Thoracic aorta (tissue), 2 donors: ENCODE results near the gene DNM3. TPM values are rescaled to one million over a fixed set of nuclear protein-coding genes. Genes with fewer than 3 reads are reported as not detected.
A peak's percentile ranks its signal among the peaks of the same experiment; 100 is the strongest.

Experiments
- ATAC-seq: fragments of 150-250 bp; one replicate; pipeline ENCODE4 v1.8.0; 2017; ENCODE audit warnings: low read depth; ENCODE audit not compliant: insufficient number of reproducible peaks, low FRiP score
- DNase-seq: peaks from one replicate; pipeline ENCODE4 v3.0.0-alpha.2; 2020; ENCODE audit warnings: low spot score
- H3K27ac ChIP-seq, 2 donors: fragments of 200-600 bp; sonication (generic); 1 replicate in 1 of 2; 2 replicates in 1 of 2; pipeline ENCODE4 v1.5.1; 2016; ENCODE audit warnings: mild to moderate bottlenecking in 2 of 2, moderate library complexity in 2 of 2
- H3K27me3 ChIP-seq: fragments of 200-600 bp; sonication (generic); replicated peaks from 2 replicates; pipeline ENCODE4 v1.6.0; 2016; ENCODE audit warnings: mild to moderate bottlenecking; ENCODE audit not compliant: insufficient read depth
- H3K36me3 ChIP-seq: fragments of 200-600 bp; sonication (generic); one replicate; pipeline ENCODE4 v1.5.1; 2016
- H3K4me1 ChIP-seq, 2 donors: fragments of 200-600 bp; sonication (generic); 1 replicate in 1 of 2; 2 replicates in 1 of 2; pipeline versions ENCODE4 v1.5.1 to v1.6.0; 2016; ENCODE audit warnings: low read depth in 2 of 2, mild to moderate bottlenecking in 1 of 2; ENCODE audit not compliant: control insufficient read depth in 1 of 2
- H3K4me3 ChIP-seq: fragments of 200-600 bp; sonication (generic); 2 replicates; pipeline ENCODE4 v1.5.1; 2016; ENCODE audit warnings: mild to moderate bottlenecking
- H3K9me3 ChIP-seq: fragments of 200-600 bp; sonication (generic); 2 replicates; pipeline ENCODE4 v1.5.1; 2016
- CTCF ChIP-seq: fragments of 200-600 bp; sonication (generic); IDR thresholded peaks from one replicate; pipeline ENCODE4 v1.5.1; 2019; ENCODE audit warnings: antibody characterized with exemption
- total RNA-seq, 2 donors: library from RNA; depleted of rRNA; stranded (reverse); fragments of >200 nt; gene quantifications; one replicate each; pipeline versions ENCODE4 v1.1.0 to v1.2.3, GENCODE V29; 2016

DNM3 gene
- total RNA-seq, 2 donors from 2014 or later, result 5.8 to 7.5 TPM

- no peak for TF ChIP-seq CTCF
These were observed 438.8 kb downstream of the DNM3 start for GRCh38 chr1:172279939-172280636.

GRCh38 chr1:172283766-172284165 lies 442.5 kb downstream of the DNM3 start:
- Histone ChIP-seq H3K36me3 (no peaks in the 10 kb centered on the region), H3K4me1 (peaks cover 7 to 16% of the 10 kb centered on the region in 2 donors), H3K9me3 (no peaks in the 10 kb centered on the region), H3K27ac (no peak overlapping the region), H3K27me3 (no peaks in the 10 kb centered on the region), H3K4me3 (no peak overlapping the region)
- no peak for TF ChIP-seq CTCF
- DNase-seq (no peak), ATAC-seq (no peak)

More at GRCh38 chr1:172279939-172280636, 438.8 kb downstream of the DNM3 start:
- no peak overlapping the region for H3K27ac ChIP-seq
- DNase-seq (no peak), ATAC-seq (no peak)
- no peak overlapping the region for H3K4me3 ChIP-seq
- H3K9me3 ChIP-seq, result no peaks in the 10 kb centered on the region
- H3K27me3 ChIP-seq, result no peaks in the 10 kb centered on the region
- H3K36me3 ChIP-seq, result no peaks in the 10 kb centered on the region
- peaks cover 9 to 18% of the 10 kb centered on the region in 2 donors for H3K4me1 ChIP-seq

- H3K27me3 ChIP-seq, result no peaks in the 10 kb centered on the region
- H3K27ac ChIP-seq, result peak overlapping the region; percentile 36 to 50
- no peak for TF ChIP-seq CTCF
- ATAC-seq, result peak; percentile 29
- peaks cover 7 to 10% of the 10 kb centered on the region in 2 donors for H3K4me1 ChIP-seq
- no peaks in the 10 kb centered on the region for H3K36me3 ChIP-seq
- DNase-seq, result no peak
- no peak overlapping the region for H3K4me3 ChIP-seq
- no peaks in the 10 kb centered on the region for H3K9me3 ChIP-seq
These were observed 445.4 kb downstream of the DNM3 start for GRCh38 chr1:172286629-172287076.

GRCh38 chr1:172287208-172287607 lies 445.9 kb downstream of the DNM3 start:
- Histone ChIP-seq H3K9me3 (no peaks in the 10 kb centered on the region), H3K4me3 (no peak overlapping the region), H3K27ac (peak overlapping the region; percentile 36 to 50), H3K27me3 (no peaks in the 10 kb centered on the region), H3K4me1 (peaks cover 7 to 10% of the 10 kb centered on the region in 2 donors), H3K36me3 (no peaks in the 10 kb centered on the region)
- ATAC-seq (no peak), DNase-seq (peak; percentile 47)
- no peak for TF ChIP-seq CTCF

- ATAC-seq, result no peak
- H3K27me3 ChIP-seq, result no peaks in the 10 kb centered on the region
- peaks cover 7 to 10% of the 10 kb centered on the region in 2 donors for H3K4me1 ChIP-seq
- no peak overlapping the region for H3K27ac ChIP-seq
- no peak for TF ChIP-seq CTCF
- H3K9me3 ChIP-seq, result no peaks in the 10 kb centered on the region
- no peaks in the 10 kb centered on the region for H3K36me3 ChIP-seq
- H3K4me3 ChIP-seq, result no peak overlapping the region
- no peak for DNase-seq
These were observed 447.3 kb downstream of the DNM3 start for GRCh38 chr1:172288581-172288980.
